Ishikawa (cell line): Measurements from ENCODE around the gene ZNF70.

Experiments
- CEBPB ChIP-seq: IDR thresholded peaks from 2 replicates; pipeline ENCODE4 v1.6.1; 2012
- CREB1 ChIP-seq: IDR thresholded peaks from 2 replicates; pipeline ENCODE4 v1.6.1; 2012; ENCODE audit warnings: low read depth
- EGR1 ChIP-seq: IDR thresholded peaks from 2 replicates; pipeline ENCODE4 v1.6.1; 2012
- EP300 ChIP-seq: IDR thresholded peaks from 2 replicates; pipeline ENCODE4 v1.6.1; 2012; ENCODE audit warnings: borderline replicate concordance
- FOXM1 ChIP-seq: IDR thresholded peaks from 2 replicates; pipeline ENCODE4 v1.6.1; 2012; ENCODE audit warnings: low read depth, borderline replicate concordance
- MAX ChIP-seq: IDR thresholded peaks from 2 replicates; pipeline ENCODE4 v1.6.1; 2012
- NFIC ChIP-seq: IDR thresholded peaks from 2 replicates; pipeline ENCODE4 v1.6.1; 2012
- RAD21 ChIP-seq: IDR thresholded peaks from 2 replicates; pipeline ENCODE4 v1.6.1; 2012; ENCODE audit warnings: low read depth
- TAF1 ChIP-seq: IDR thresholded peaks from 2 replicates; pipeline ENCODE4 v1.6.1; 2012; ENCODE audit warnings: low read depth, mild to moderate bottlenecking
- TCF12 ChIP-seq: IDR thresholded peaks from 2 replicates; pipeline ENCODE4 v1.6.1; 2012; ENCODE audit warnings: low read depth
- TEAD4 ChIP-seq: IDR thresholded peaks from 2 replicates; pipeline ENCODE4 v1.6.1; 2012
- USF1 ChIP-seq: IDR thresholded peaks from 2 replicates; pipeline ENCODE4 v1.6.1; 2012
- YY1 ChIP-seq: IDR thresholded peaks from 2 replicates; pipeline ENCODE4 v1.6.1; 2012; ENCODE audit warnings: low read depth
- ZBTB7A ChIP-seq: IDR thresholded peaks from 2 replicates; pipeline ENCODE4 v1.6.1; 2012; ENCODE audit warnings: low read depth
- TF ChIP-seq, protein P1 (sequence below): IDR thresholded peaks from 2 replicates; pipeline ENCODE4 v1.6.1; 2012; ENCODE audit warnings: low read depth, mild to moderate bottlenecking

The ZNF70 gene

GRCh38 chr22:23759566-23759965 lies 8.7 kb upstream of the ZNF70 start:
- TF ChIP-seq TEAD4 (no peak), CEBPB (no peak)

- TF ChIP-seq, protein P1, sequence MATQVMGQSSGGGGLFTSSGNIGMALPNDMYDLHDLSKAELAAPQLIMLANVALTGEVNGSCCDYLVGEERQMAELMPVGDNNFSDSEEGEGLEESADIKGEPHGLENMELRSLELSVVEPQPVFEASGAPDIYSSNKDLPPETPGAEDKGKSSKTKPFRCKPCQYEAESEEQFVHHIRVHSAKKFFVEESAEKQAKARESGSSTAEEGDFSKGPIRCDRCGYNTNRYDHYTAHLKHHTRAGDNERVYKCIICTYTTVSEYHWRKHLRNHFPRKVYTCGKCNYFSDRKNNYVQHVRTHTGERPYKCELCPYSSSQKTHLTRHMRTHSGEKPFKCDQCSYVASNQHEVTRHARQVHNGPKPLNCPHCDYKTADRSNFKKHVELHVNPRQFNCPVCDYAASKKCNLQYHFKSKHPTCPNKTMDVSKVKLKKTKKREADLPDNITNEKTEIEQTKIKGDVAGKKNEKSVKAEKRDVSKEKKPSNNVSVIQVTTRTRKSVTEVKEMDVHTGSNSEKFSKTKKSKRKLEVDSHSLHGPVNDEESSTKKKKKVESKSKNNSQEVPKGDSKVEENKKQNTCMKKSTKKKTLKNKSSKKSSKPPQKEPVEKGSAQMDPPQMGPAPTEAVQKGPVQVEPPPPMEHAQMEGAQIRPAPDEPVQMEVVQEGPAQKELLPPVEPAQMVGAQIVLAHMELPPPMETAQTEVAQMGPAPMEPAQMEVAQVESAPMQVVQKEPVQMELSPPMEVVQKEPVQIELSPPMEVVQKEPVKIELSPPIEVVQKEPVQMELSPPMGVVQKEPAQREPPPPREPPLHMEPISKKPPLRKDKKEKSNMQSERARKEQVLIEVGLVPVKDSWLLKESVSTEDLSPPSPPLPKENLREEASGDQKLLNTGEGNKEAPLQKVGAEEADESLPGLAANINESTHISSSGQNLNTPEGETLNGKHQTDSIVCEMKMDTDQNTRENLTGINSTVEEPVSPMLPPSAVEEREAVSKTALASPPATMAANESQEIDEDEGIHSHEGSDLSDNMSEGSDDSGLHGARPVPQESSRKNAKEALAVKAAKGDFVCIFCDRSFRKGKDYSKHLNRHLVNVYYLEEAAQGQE, result no peak
- TF ChIP-seq TAF1, result no peak
- no peak for TF ChIP-seq EGR1
- TF ChIP-seq MAX, result no peak
These were observed 6.0 kb upstream of the ZNF70 start for GRCh38 chr22:23756891-23757290.

DNA sequence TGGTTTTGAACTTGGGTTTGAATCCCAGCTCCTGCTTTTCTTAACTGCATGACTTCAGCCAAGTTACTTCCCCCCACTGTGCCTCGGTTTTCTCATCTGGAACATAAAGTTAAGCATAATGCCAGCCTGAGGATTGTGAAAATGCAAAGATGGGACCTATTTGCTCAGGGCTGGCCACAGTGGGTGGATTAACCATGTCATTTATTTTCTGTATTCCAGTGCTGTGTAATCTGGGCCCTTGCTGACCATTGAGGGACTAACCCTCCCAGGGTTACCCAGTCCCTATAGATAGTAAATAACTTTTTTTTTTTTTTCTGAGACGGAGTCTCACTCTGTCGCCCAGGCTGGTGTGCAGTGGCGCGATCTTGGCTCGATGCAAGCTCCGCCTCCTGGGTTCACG lies 4.8 kb upstream of the ZNF70 start:
- TF ChIP-seq EP300 (no peak), CEBPB (no peak), TAF1 (no peak), ZBTB7A (no peak), CREB1 (no peak), FOXM1 (no peak), EGR1 (no peak)

GRCh38 chr22:23754980-23755636 lies 4.2 kb upstream of the ZNF70 start:
- TF ChIP-seq MAX, result no peak
- TF ChIP-seq NFIC, result peak; percentile 57

DNA sequence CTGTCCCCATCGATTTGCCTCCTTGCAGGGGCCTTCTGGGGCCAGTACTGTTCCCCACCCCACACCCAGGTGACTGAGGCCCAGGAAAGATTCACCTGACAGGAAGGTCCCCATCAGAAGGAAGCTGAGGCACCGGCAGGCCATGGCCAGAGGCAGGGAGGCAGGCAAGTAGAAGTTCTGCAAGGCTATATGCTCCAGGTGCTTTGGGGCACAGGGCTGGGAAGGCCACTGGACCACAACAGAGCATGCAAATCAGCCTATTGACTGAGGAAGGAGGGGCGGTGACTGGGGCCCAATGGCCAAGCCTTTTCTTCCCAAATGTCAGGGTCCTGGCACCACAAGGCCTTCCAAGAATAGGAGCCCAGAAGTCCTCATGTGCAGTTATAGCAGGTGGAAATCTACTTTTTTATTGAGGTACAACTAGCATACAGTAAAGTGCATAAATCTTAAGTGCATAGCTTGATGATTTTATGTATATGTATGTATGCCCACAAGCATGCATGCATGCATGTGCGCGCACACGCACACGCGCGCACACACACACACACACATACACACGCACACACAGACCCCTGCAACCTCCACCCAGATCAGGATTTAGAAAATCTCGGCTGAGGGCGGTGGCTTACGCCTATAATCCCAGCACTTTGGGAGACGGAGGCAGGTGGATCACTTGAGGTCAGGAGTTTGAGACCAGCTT lies 3.5 kb upstream of the ZNF70 start, which contains the start of gene VPREB3:
VPREB3 (minus strand) TSS at position 206 of the 700 bp plus-strand sequence; CDS start at position 144, 62 bp downstream.
- TF ChIP-seq RAD21 (no peak), TAF1 (no peak), FOXM1 (no peak), TEAD4 (no peak), EP300 (no peak), MAX (no peak), ZBTB7A (no peak), EGR1 (no peak), CREB1 (no peak), CEBPB (no peak), NFIC (no peak), YY1 (no peak), USF1 (no peak)
- TF ChIP-seq, protein P1, result no peak

GRCh38 chr22:23753385-23753784 lies 2.5 kb upstream of the ZNF70 start:
- no peak for TF ChIP-seq RAD21
- TF ChIP-seq CEBPB, result no peak
- TF ChIP-seq, protein P1, result no peak
- TF ChIP-seq ZBTB7A, result no peak
- TF ChIP-seq TEAD4, result no peak
- TF ChIP-seq TCF12, result no peak
- TF ChIP-seq USF1, result no peak
- no peak for TF ChIP-seq EP300
- no peak for TF ChIP-seq TAF1
- no peak for TF ChIP-seq FOXM1
- TF ChIP-seq NFIC, result no peak
- no peak for TF ChIP-seq CREB1
- TF ChIP-seq MAX, result no peak
- no peak for TF ChIP-seq YY1
- no peak for TF ChIP-seq EGR1
